Loucy (cell line): ENCODE data around the gene SECTM1.

Experiments
- CTCF ChIP-seq: fragments of 200-600 bp; sonication (generic); conservative IDR thresholded peaks from 2 replicates; pipeline ENCODE4 v1.5.1; 2014; ENCODE audit warnings: mild to moderate bottlenecking, antibody characterized with exemption, low read length
- EZH2phosphoT487 ChIP-seq: fragments of 200-600 bp; IDR thresholded peaks from 2 replicates; pipeline ENCODE4 v1.6.1; 2018; ENCODE audit warnings: antibody characterized with exemption, mild to moderate bottlenecking, moderate library complexity, borderline replicate concordance

- TF ChIP-seq CTCF: no peak
- TF ChIP-seq EZH2phosphoT487: no peak
These were observed 39.3 kb downstream of the SECTM1 start for GRCh38 chr17:82294064-82294773.
